Psoas muscle (tissue), 8 donors: ENCODE measurements around the gene PLEKHJ1. TPM values are rescaled to one million over a fixed set of nuclear protein-coding genes. Genes with fewer than 3 reads are reported as not detected.
A peak's percentile ranks its signal among the peaks of the same experiment; 100 is the strongest.

Experiments used
- ATAC-seq, 4 donors: fragments of 200-7000 bp; cut with Tn5 transposase; one replicate each; pipeline ENCODE4 v1.9.1; 2020; ENCODE audit warnings: moderate library complexity in 3 of 4, mild to moderate bottlenecking in 2 of 4
- DNase-seq, 2 donors: peaks; one replicate each; pipeline ENCODE4 v3.0.0-alpha.2; 2020
- H3K27ac ChIP-seq: fragments of 200-600 bp; one replicate; pipeline ENCODE4 v1.8.0; 2022
- H3K27me3 ChIP-seq, 3 donors: fragments of 200-600 bp in 1 of 3; one replicate each; pipeline versions ENCODE4 v1.6.1 to v1.8.0; 2013 to 2022; ENCODE audit warnings: low read length in 2 of 3, mild to moderate bottlenecking in 2 of 3, moderate library complexity in 1 of 3; ENCODE audit not compliant: insufficient read depth in 3 of 3
- H3K36me3 ChIP-seq, 2 donors: fragments of 200-600 bp in 1 of 2; one replicate each; pipeline versions ENCODE4 v1.6.1 to v1.8.0; 2013 to 2022; ENCODE audit warnings: low read depth in 1 of 2, mild to moderate bottlenecking in 1 of 2, moderate library complexity in 1 of 2; ENCODE audit not compliant: insufficient read depth in 1 of 2
- H3K4me1 ChIP-seq: fragments of 200-600 bp; one replicate; pipeline ENCODE4 v1.8.0; 2022
- H3K4me3 ChIP-seq: fragments of 200-600 bp; one replicate; pipeline ENCODE4 v1.8.0; 2022; ENCODE audit warnings: mild to moderate bottlenecking
- H3K9me3 ChIP-seq: fragments of 200-600 bp; one replicate; pipeline ENCODE4 v1.8.0; 2022
- WGBS, 3 donors: extraction: QIAGEN DNeasy Blood & Tissue Kit; methylation state at CpG; one replicate each; pipeline versions ENCODE4 v1.1.6 to v1.1.7; 2013; 5-methylcytosine and 5-hydroxymethylcytosine counted together
- intact Hi-C, 2 donors: fragments of 100-400 bp; cut with DNase I; formaldehyde crosslinking; loops; one replicate each; pipeline versions ENCODE4 v1.11.0 to v1.14.2; 2022
- polyA plus RNA-seq, 3 donors: library from polyadenylated mRNA; stranded (reverse); fragments of 200-250 nt; gene quantifications; one replicate each; pipeline ENCODE4 v1.2.3, GENCODE V29; 2013
- total RNA-seq, 4 donors: library from RNA; stranded (reverse); fragmentation: NEBNext Ultra II Directional in 2 of 4; extraction: Animal tissue kit (Norgen Biotek cat#: 25700) in 2 of 4; gene quantifications; one replicate each; pipeline versions ENCODE4 v1.2.1 to v1.2.4, GENCODE V29; 2021 to 2023
- TF ChIP-seq, protein P1 (sequence below): fragments of 200-600 bp; IDR thresholded peaks from one replicate; pipeline ENCODE4 v1.8.0; 2022; ENCODE audit warnings: antibody characterized with exemption
- donor health status: healthy with polysubstance abuse.
- donor health status: DM: no; HTN: no; CAD: no; lungs with moderate emphysema.
- donor health status: Bipolar disorder and iron deficiency.
- donor health status: healthy.
- donor health status: DM: yes; HTN: yes; CAD: no.
- donor health status: DM: no; HTN: no; CAD: no.
- donor health status: DM: no; HTN: no; CAD: no.
- donor health status: DM: yes; HTN: yes; CAD: no.

PLEKHJ1 gene
- total and polyA plus RNA-seq, 7 donors = 54.9 to 146 (median 65.5) TPM

DNA sequence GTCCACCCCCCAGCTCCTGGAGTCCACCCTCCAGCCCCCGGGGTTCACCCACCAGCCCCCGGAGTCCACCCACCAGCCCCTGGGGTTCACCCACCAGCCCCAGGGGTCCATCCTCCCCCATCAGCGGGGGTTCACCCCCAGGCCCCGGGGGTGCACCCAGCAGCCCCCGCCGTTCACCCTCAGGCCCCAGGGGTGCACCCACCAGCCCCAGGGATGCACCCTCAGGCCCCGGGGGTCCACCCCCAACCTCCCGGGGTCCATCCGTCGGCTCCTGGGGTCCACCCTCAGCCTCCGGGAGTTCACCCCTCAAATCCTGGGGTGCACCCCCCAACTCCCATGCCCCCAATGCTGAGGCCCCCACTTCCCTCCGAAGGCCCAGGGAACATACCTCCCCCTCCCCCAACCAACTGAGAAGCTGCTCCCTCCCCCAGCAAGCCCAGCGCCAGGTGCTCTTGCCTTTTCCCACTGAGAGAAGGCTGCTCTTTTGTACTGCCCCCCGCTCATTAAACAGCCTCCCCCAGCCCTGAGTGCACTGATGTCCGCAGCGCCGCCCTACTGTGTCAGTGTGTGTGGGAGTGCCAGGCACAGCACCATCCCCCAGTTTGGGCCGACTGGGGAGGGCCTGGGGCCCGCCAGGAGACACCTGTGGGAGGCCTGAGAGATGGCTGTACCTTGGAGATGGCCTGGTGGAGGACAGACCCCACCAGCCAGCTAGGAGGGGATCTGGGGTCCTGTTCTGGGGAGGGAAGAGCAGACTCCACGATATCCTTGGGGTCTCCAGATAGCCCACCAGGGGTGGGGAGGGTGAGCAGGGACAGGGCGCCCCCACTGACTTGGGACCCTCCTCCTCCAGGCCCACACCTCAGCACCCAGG lies 12.2 kb upstream of the PLEKHJ1 start:
- Histone ChIP-seq H3K4me1 (peaks cover 32% of the 10 kb centered on the region), H3K36me3 (peaks cover 11 to 63% of the 10 kb centered on the region in 2 donors), H3K27ac (no peak overlapping the region), H3K9me3 (no peaks in the 10 kb centered on the region), H3K27me3 (peaks cover 0 to 13% (median 0%) of the 10 kb centered on the region in 3 donors), H3K4me3 (no peak overlapping the region)
- DNase-seq (no peak), ATAC-seq (no peak)
- intact Hi-C loops = no loop called here
- TF ChIP-seq, protein P1, sequence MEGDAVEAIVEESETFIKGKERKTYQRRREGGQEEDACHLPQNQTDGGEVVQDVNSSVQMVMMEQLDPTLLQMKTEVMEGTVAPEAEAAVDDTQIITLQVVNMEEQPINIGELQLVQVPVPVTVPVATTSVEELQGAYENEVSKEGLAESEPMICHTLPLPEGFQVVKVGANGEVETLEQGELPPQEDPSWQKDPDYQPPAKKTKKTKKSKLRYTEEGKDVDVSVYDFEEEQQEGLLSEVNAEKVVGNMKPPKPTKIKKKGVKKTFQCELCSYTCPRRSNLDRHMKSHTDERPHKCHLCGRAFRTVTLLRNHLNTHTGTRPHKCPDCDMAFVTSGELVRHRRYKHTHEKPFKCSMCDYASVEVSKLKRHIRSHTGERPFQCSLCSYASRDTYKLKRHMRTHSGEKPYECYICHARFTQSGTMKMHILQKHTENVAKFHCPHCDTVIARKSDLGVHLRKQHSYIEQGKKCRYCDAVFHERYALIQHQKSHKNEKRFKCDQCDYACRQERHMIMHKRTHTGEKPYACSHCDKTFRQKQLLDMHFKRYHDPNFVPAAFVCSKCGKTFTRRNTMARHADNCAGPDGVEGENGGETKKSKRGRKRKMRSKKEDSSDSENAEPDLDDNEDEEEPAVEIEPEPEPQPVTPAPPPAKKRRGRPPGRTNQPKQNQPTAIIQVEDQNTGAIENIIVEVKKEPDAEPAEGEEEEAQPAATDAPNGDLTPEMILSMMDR = no peak
- 73 to 82% (median 78%) methylated on average over 18 to 21 of the region's 21 CpGs for WGBS, 3 donors

DNA sequence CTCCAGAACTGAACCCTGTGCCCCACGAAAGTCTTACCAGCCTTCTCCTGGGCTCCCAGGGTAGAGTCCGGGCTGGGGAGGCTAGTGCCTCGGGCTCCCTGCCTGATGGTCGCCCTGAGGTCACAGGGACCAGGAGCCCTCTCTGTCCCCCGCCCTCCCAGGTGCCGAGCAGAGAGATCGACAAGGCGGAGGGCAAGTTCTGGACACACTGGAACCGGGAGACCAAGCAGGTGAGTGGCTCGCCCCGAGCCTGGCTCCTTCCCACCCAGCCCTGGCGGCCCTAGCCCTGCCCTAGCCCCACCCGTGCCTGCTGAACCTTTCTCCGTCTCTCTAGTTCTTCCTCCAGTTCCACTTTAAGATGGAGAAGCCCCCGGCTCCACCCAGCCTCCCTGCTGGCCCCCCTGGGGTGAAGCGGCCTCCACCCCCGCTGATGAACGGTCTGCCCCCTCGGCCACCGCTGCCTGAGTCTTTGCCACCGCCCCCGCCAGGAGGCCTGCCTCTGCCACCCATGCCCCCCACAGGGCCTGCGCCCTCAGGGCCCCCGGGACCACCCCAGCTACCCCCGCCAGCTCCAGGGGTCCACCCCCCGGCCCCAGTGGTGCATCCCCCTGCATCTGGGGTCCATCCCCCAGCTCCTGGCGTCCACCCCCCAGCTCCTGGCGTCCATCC lies 11.4 kb upstream of the PLEKHJ1 start:
- Histone ChIP-seq H3K36me3 (peaks cover 11 to 58% of the 10 kb centered on the region in 2 donors), H3K27me3 (peaks cover 0 to 13% (median 0%) of the 10 kb centered on the region in 3 donors), H3K9me3 (no peaks in the 10 kb centered on the region), H3K4me3 (no peak overlapping the region), H3K27ac (peak overlapping the region; percentile 85), H3K4me1 (peaks cover 32% of the 10 kb centered on the region)
- 71 to 78% (median 73%) methylated on average over 15 to 28 of the region's 28 CpGs for WGBS, 3 donors
- TF ChIP-seq, protein P1 = no peak
- intact Hi-C loops = no loop called here
- peak in 2 of 4 donors; percentile 1 to 15 for ATAC-seq
- DNase-seq = no peak

DNA sequence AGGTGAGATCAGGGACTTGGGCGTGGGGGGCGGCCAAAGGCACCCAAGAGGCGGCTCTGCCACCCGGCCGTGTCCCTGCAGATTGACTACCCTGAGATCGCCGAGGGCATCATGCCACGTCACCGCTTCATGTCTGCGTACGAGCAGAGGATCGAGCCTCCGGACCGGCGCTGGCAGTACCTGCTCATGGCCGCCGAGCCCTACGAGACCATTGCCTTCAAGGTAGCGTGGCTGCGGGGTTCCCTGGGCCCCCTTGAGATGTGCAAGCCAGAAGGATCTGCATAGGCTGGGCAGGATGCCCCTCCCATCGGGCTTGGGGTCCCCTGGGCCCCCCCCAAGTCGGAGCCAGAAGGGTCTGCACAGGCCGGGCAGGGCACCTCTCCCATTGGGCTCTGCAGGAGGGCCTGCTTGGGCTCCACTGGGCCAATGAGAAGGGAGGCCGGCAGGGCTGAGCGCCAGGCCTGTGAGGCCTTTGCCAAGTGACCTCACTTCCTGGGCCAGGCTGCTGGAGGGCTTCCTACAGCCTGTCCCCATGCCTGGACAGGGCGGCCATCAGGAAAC lies 10.8 kb upstream of the PLEKHJ1 start:
- peaks cover 39% of the 10 kb centered on the region for H3K4me1 ChIP-seq
- ATAC-seq = peak; percentile 61 to 78 (median 73)
- H3K27me3 ChIP-seq = peaks cover 0 to 8% (median 0%) of the 10 kb centered on the region in 3 donors
- no peaks in the 10 kb centered on the region for H3K9me3 ChIP-seq
- H3K36me3 ChIP-seq = peaks cover 11 to 51% of the 10 kb centered on the region in 2 donors
- no peak overlapping the region for H3K4me3 ChIP-seq
- intact Hi-C loops = no loop called here
- peak overlapping the region; percentile 85 for H3K27ac ChIP-seq
- TF ChIP-seq, protein P1 = no peak
- DNase-seq = peak; percentile 73 to 91
- 65 to 71% (median 66%) methylated on average over 26 of the region's 26 CpGs for WGBS, 3 donors

DNA sequence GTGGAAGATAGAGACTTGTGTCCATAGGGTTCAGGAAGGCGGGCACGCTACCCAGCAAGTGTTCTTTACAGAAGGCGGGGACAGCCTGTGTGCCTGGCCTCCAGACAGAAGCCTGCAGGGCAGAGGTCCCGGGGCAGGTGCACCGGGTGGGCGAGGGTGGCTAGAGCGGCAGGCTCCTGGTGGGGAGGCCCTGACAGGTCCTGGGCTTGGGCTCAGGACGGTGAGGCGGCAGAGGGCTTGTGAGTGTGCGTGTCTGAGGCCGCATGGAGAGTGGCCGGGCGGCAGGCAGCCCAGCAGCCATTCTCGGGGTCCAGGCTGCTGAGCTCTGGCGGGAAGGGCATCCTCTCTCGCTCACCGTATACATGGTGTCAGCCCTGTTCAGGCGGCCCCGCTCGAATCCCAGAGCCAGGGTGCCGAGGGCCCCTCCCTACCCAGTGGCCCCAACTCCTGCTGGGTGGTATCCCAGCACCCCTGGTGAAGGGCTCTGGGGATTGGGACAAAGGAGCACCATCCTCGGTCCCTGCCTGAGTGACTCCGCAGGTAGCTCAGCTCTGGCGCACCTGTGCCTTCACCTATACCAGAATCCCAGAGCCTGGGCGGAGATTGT lies 10.0 kb upstream of the PLEKHJ1 start:
- TF ChIP-seq, protein P1 = no peak
- 89 to 96% (median 90%) methylated on average over 20 to 25 of the region's 25 CpGs for whole genome bisulfite sequencing, 3 donors
- Histone ChIP-seq H3K27ac (no peak overlapping the region), H3K27me3 (peaks cover 0 to under 1% (median 0%) of the 10 kb centered on the region in 3 donors), H3K36me3 (peaks cover 11 to 47% of the 10 kb centered on the region in 2 donors), H3K9me3 (no peaks in the 10 kb centered on the region), H3K4me3 (no peak overlapping the region), H3K4me1 (peaks cover 47% of the 10 kb centered on the region)
- no peak for DNase-seq
- ATAC-seq = no peak
- intact Hi-C loops = no loop called here
